Measurements from ENCODE around the gene OR1K1. TPM values are rescaled to one million over a fixed set of nuclear protein-coding genes. Genes with fewer than 3 reads are reported as not detected.
A peak's percentile ranks its signal among the peaks of the same experiment; 100 is the strongest.
"Not testable (repeated sequence)": the region's sequence is repeated elsewhere in the genome, so short reads cannot be mapped to it uniquely, and the experiment has no call there.

Gene OR1K1
- total RNA-seq, 1 experiment from 2014 or later = not detected

GRCh38 chr9:122822056-122822455, 22.1 kb downstream of the OR1K1 start:
- H3K36me3 ChIP-seq (ENCODE audit: insufficient read depth, low read length, poor library complexity, severe bottlenecking) = peaks cover 68% of the 10 kb centered on the region
- no TSS peak for BruUV-seq (replicated peaks)
- TF ChIP-seq EZH2 (IDR thresholded peaks at IDR 0.05; ENCODE audit: borderline replicate concordance, low read depth, low read length, poor library complexity, severe bottlenecking) = no peak
- TF ChIP-seq CTCF (conservative IDR thresholded peaks at IDR 0.05; ENCODE audit: low read depth, low read length) = no peak
- H3K4me3 ChIP-seq (ENCODE audit: low read depth, low read length, poor library complexity, severe bottlenecking) = no peak overlapping the region
- no peaks in the 10 kb centered on the region for H3K27me3 ChIP-seq (replicated peaks; ENCODE audit: insufficient read depth, low read depth, low read length, poor library complexity)
- no peak overlapping the region for H3K27ac ChIP-seq (ENCODE audit: low read depth, low read length, poor library complexity, severe bottlenecking)
- H3K9me3 ChIP-seq (ENCODE audit: low read depth, low read length, poor library complexity, severe bottlenecking) = no peaks in the 10 kb centered on the region
- POLR2A ChIA-PET (ENCODE audit: low non-redundant PET) = no interaction called here
- intact Hi-C loops (cut with micrococcal nuclease; ENCODE audit: unreplicated experiment) = no loop called here
- H3K4me1 ChIP-seq (ENCODE audit: insufficient read depth, low read length, poor library complexity, severe bottlenecking) = peaks cover 13% of the 10 kb centered on the region
- DNase-seq (ENCODE audit: low spot score) = no peak
- CTCF ChIA-PET = interaction anchor here (0.6 kb wide), 1 partner anchor 548 kb away, joined by 3 read pairs; no protein-coding TSS in a partner anchor

GRCh38 chr9:122822938-122823337, 23.0 kb downstream of the OR1K1 start:
- Histone ChIP-seq H3K4me1 (ENCODE audit: insufficient read depth, low read length, poor library complexity, severe bottlenecking) (peaks cover 19% of the 10 kb centered on the region), H3K27me3 (replicated peaks; ENCODE audit: insufficient read depth, low read depth, low read length, poor library complexity) (no peaks in the 10 kb centered on the region), H3K36me3 (ENCODE audit: insufficient read depth, low read length, poor library complexity, severe bottlenecking) (peaks cover 68% of the 10 kb centered on the region), H3K4me3 (ENCODE audit: low read depth, low read length, poor library complexity, severe bottlenecking) (no peak overlapping the region), H3K9me3 (ENCODE audit: low read depth, low read length, poor library complexity, severe bottlenecking) (no peaks in the 10 kb centered on the region), H3K27ac (ENCODE audit: low read depth, low read length, poor library complexity, severe bottlenecking) (no peak overlapping the region)
- no TSS peak for BruUV-seq (replicated peaks)
- TF ChIP-seq CTCF (conservative IDR thresholded peaks at IDR 0.05; ENCODE audit: low read depth, low read length) = no peak
- TF ChIP-seq EZH2 (IDR thresholded peaks at IDR 0.05; ENCODE audit: borderline replicate concordance, low read depth, low read length, poor library complexity, severe bottlenecking) = no peak
- ChIA-PET CTCF (no interaction called here), POLR2A (ENCODE audit: low non-redundant PET) (no interaction called here)
- intact Hi-C loops (cut with micrococcal nuclease; ENCODE audit: unreplicated experiment) = no loop called here
- DNase-seq (ENCODE audit: low spot score) = no peak

- Histone ChIP-seq H3K4me1 (ENCODE audit: insufficient read depth, low read length, poor library complexity, severe bottlenecking) (peaks cover 11% of the 10 kb centered on the region), H3K27ac (ENCODE audit: low read depth, low read length, poor library complexity, severe bottlenecking) (peak overlapping the region; percentile 97), H3K27me3 (replicated peaks; ENCODE audit: insufficient read depth, low read depth, low read length, poor library complexity) (no peaks in the 10 kb centered on the region), H3K36me3 (ENCODE audit: insufficient read depth, low read length, poor library complexity, severe bottlenecking) (peaks cover 26% of the 10 kb centered on the region), H3K9me3 (ENCODE audit: low read depth, low read length, poor library complexity, severe bottlenecking) (no peaks in the 10 kb centered on the region), H3K4me3 (ENCODE audit: low read depth, low read length, poor library complexity, severe bottlenecking) (peak overlapping the region; percentile 95)
- TF ChIP-seq EZH2 (IDR thresholded peaks at IDR 0.05; ENCODE audit: borderline replicate concordance, low read depth, low read length, poor library complexity, severe bottlenecking) (no peak), CTCF (conservative IDR thresholded peaks at IDR 0.05; ENCODE audit: low read depth, low read length) (no peak)
- intact Hi-C loops (cut with micrococcal nuclease; ENCODE audit: unreplicated experiment) = loop anchor here (2.0 kb wide), 1 partner anchor 521 kb away; no protein-coding TSS in a partner anchor
- ChIA-PET CTCF (no interaction called here), POLR2A (ENCODE audit: low non-redundant PET) (no interaction called here)
- BruUV-seq (replicated peaks) = no TSS peak
- DNase-seq (ENCODE audit: low spot score) = peak; percentile 47
Measured at GRCh38 chr9:122827761-122828093, 27.8 kb downstream of the OR1K1 start.

GRCh38 chr9:122828965-122829284, 29.0 kb downstream of the OR1K1 start:
- Histone ChIP-seq H3K27ac (ENCODE audit: low read depth, low read length, poor library complexity, severe bottlenecking) (peak overlapping the region; percentile 97), H3K4me3 (ENCODE audit: low read depth, low read length, poor library complexity, severe bottlenecking) (peak overlapping the region; percentile 95), H3K36me3 (ENCODE audit: insufficient read depth, low read length, poor library complexity, severe bottlenecking) (peaks cover 21% of the 10 kb centered on the region), H3K4me1 (ENCODE audit: insufficient read depth, low read length, poor library complexity, severe bottlenecking) (peaks cover 11% of the 10 kb centered on the region)
- POLR2A ChIA-PET (ENCODE audit: low non-redundant PET); H3K9me3 ChIP-seq (ENCODE audit: low read depth, low read length, poor library complexity, severe bottlenecking); H3K27me3 ChIP-seq (replicated peaks; ENCODE audit: insufficient read depth, low read depth, low read length, poor library complexity); BruUV-seq (replicated peaks); DNase-seq (ENCODE audit: low spot score); CTCF ChIA-PET: not testable (repeated sequence)
- intact Hi-C loops (cut with micrococcal nuclease; ENCODE audit: unreplicated experiment) = loop anchor here (2.0 kb wide), 1 partner anchor 520 kb away; no protein-coding TSS in a partner anchor

All from A673 (cell line).